HG02943 (cell line): ENCODE measurements around the gene TTC5.
"Not testable (repeated sequence)": the region's sequence is repeated elsewhere in the genome, so short reads cannot be mapped to it uniquely, and the experiment has no call there.

Experiments used
- ATAC-seq: cut with Tn5 transposase; IDR thresholded peaks from one replicate; pipeline ENCODE4 v1.9.1; 2021; ENCODE audit warnings: mild to moderate bottlenecking, low read depth, moderate library complexity; ENCODE audit not compliant: unreplicated experiment

The TTC5 gene, protein sequence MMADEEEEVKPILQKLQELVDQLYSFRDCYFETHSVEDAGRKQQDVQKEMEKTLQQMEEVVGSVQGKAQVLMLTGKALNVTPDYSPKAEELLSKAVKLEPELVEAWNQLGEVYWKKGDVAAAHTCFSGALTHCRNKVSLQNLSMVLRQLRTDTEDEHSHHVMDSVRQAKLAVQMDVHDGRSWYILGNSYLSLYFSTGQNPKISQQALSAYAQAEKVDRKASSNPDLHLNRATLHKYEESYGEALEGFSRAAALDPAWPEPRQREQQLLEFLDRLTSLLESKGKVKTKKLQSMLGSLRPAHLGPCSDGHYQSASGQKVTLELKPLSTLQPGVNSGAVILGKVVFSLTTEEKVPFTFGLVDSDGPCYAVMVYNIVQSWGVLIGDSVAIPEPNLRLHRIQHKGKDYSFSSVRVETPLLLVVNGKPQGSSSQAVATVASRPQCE

DNA sequence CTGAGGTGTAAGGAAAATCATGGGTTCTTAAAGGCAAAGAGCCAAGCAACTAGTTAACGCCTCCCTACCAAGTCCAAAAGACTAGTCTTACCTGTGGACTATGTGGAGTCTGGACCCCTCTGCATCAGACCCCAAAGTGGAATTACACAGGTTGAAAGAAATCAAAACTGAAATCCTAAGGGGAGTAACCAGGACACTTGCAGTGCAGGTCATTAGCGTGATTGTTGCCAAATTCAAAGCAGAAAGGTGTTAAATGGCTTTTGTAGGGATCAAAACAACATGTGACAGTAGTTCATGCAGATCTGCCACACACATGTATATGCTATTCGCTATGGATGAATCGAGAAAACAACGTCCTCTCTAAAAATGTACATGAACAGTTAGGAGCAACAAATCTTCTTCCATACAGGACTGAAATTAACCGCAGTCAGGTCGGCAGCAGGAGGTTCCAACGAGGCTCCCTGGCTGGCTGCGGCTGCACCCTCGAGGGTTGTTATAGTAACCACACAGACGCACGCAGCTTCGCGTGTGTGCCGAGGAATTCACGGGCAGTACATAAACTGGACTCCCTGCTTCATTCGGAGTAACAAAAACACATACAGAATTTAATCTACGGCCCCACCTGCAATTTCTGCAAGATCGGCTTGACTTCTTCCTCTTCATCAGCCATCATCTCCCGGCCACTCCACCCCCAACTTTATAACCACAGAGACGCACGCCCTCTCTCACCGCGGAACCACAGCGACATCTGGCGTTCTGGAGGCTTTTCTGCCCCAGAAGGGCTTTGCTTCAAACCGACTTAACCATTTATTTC is at the start of gene TTC5:
Gene TTC5 (minus strand): TSS at position 687 of the 814 bp plus-strand sequence. CDS start 14 bp downstream, at position 673.
- ATAC-seq, result peak; percentile 97

DNA sequence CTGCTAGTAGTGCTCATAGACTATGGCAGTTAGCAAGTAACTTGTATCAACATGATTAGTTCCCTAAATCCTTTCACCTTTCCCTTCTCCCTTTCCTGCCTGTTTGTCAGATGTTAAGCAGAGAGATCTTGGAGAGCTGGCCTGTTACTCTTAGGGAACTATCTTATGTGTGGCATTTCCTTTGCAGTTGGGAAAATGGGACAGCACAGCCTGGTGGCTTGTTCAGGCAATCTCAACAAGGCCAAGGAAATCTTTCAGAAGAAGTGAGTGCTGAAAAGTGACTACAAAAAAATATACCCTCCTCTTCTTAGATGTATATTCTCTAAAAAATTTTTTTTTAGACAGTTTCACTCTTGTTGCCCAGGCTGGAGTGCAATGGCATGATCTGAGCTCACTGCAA is 45.1 kb upstream of the TTC5 start:
- ATAC-seq, result no peak

DNA sequence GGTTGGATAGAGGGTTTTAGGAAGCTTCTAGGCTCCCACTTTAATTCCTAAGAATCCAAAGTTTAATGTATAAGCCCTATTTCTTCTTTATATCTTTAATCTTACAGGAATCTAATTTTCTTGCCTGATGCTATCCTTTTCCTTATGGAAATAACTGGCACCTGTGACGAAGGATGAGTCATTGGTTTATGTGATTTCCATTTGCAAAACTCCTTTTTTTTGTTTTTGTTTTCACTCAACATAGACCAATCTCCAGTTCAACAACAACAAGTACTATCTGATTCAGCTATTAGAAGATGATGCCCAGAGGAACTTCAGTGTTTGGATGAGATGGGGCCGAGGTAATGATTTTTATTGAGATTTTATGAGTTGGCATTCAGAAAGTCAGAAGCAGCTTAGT is 44.5 kb upstream of the TTC5 start:
- no peak for ATAC-seq

DNA sequence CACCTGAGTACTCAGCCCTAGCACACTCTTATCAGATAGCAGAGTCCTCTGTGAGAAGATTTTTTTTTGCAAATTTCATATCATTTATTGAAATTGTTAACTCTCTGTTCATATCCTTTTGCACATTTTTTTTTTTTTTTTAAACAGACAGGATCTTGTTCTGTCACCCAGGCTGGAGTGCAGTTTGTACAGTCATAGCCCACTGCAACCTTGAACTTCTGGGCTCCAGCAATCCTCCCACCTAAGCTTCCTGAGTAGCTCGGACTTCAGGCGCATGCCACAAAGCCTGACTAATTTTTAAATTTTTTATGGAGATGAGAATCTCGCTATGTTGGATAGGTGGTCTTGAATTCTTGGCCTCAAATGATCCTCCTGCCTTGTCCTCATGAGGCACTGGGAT is 42.0 kb upstream of the TTC5 start:
- no peak for ATAC-seq

DNA sequence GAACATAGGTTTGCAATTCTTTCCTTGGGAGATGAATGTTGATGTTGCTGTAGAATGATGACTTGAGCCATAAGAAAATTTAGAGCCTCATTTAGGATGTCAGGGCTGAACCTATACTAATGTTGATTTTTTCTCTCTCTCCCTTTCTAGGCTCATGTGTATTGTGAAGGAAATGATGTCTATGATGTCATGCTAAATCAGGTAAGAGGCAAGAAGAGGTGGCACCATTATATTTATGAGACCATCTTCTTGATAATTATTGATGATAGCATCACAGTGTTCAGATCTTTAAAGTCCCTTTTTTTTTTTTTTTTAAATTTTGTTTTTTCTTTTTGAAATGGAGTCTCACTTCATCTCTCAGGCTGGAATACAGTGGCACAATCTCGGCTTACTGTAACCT is 41.0 kb upstream of the TTC5 start:
- ATAC-seq, result no peak

DNA sequence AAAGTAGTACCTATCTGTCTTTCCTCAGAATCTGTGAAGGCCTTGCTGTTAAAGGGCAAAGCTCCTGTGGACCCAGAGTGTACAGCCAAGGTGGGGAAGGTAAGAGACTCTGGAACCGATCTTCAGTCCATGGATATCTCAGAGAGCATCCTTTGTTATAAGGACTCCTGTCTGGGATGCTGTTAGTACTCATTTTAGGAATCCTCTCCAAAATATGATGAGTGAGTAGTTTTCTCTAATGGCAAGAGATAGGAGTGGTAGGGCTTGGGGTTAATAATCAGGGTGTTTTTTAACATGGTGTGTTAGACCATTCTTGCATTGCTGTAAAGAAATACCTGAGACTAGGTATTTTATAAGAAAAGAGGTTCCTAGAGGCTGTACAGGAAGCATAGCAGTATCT is 39.6 kb upstream of the TTC5 start:
- ATAC-seq, result no peak

DNA sequence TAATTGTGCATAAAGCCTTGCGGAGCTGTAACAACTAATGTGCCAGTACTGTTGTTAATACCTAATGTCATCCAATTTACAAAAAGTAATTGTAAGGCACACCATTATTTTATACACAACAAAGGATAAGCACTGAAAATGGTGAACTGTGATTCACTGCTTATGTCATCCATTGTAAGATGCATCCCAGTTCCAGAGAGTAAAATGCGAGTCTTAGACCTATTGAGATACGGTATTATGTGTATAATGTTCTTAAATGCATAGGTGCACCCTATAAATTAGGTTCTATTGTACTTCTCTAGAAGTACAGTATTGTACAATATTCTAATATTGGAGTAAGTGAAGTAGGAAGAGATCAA is 38.1 kb upstream of the TTC5 start:
- ATAC-seq, result no peak

DNA sequence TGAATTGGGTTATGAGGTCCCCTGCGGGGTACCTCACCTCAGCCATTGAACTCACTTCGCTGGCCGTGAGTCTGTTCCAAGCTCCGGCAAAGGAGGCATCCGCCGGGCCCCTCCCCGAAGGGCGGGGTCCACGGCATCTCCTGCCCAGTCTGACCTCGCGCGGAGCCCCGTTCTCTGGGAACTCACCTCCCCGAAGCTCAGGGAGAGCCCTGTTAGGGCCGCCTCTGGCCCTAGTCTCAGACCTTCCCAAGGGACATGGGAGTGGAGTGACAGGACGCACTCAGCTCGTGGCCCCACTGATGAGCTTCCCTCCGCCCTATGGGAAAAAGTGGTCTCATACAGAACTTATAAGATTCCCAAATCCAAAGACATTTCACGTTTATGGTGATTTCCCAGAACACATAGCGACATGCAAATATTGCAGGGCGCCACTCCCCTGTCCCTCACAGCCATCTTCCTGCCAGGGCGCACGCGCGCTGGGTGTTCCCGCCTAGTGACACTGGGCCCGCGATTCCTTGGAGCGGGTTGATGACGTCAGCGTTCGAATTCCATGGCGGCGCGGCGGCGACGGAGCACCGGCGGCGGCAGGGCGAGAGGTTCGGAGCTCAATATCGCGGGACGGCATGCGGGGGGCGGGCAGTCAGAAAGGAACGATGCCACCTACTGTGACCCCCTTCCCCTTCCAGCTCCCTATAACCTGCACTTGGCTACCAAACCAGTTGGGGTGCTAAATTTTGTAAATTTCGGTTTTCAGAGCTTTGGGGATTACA is 37.5 kb upstream of the TTC5 start, which contains the start of gene PARP2:
Gene PARP2 (plus strand): TSS at position 544 of the 770 bp plus-strand sequence. CDS start 7 bp downstream, at position 551.
- peak; percentile 89 for ATAC-seq

DNA sequence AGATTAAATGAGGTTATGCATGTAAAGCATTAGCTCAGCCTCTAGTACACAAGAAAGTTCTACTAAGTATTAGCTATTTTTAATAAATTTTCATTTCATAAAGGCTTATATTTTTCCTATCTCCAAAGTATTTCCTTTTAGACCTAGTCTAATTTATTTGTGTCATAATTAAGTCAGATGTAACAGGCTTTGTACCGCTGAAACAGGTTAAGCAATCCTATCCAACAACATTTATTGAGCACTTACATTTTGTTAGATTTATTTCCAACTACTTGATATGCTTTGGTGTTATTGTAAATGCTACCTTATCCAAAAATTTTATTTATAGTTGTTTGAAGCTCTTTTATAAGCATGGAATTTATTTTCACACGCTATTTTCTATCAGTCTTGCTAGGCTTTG is 35.9 kb upstream of the TTC5 start:
- ATAC-seq, result no peak

DNA sequence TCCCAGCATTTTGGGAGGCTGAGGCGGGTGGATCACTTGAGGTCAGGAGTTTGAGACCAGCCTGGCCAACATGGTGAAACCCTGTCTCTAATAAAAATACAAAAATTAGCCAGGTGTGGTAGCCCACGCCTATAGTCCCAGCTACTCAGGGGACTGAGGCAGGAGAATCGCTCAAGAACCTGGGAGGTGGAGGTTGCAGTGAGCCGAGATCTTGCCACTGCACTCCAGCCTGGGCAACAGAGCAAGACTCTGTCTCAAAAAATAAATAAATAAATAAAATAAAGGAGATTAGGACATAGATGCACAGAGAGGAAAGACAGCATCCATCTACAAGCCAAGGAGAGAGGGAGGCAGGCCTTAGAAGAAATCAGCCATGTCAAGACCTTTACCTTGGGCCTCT is 35.3 kb upstream of the TTC5 start:
- not testable (repeated sequence) for ATAC-seq

DNA sequence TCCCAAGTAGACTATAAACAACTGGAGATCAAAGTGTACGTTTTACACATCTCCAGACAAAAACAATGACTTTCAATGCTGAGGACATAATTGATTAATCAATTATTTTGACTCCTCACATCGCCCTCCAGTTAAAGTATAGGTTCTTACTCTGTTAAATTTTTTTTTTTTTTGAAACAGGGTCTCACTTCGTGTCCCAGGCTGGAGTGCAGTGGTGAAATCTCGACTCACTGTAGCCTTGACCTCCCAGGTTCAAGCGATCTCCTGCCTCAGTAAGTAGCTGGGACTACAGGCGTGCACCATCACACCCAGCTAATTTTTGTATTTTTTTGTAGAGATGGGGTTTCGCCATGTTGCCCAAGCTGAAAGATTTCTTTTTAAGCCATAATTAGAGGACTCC is 28.3 kb upstream of the TTC5 start:
- no peak for ATAC-seq

DNA sequence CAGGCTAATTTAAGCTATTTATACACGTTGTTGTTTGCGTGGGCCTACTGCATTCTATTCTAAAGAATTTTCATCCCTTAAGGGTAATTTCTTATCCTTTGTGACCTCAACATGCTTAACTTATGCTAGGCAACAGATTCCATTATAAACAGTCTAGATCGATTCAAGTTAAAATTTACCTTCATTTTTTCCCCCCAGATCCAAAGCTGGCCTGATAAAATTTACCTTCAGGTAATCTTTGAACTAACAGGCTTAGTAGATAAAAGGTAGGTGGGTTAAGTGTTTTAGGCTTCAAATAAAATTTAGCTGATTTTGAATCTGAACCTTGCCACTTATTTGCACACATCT is 27.7 kb upstream of the TTC5 start:
- ATAC-seq, result no peak

DNA sequence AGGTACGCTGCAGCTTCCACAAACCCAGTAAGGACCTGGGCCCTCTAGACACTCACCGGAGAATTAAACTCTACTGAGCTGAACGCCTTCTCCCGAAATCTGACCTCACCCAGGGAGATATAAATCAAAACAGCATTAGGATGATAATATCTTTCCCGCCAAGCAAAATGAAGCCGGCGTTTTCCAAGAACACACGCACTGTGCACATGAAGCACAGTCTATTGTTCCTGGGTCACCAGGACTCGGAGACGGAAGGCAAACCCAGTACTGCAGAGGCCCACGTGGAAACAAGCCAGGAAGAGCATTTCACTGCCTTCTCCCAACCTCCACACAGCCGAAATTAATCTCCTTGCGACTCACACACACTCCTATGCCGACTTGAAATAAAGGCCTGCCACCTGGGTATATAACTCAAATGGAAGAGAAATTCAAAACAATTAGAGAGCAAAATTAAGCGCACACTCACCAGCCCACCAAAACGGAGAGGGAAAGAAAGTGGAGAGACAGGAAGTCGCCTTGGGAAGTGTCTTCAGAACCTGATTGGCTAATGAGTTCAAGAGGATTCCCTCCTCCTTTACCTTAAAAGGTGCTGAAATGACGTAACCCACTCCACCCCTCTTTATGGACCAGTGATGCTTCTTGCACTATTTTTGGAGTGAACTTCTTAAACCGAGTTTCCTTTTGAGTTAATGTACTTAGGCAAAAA is 27.2 kb upstream of the TTC5 start, which contains the start of gene CCNB1IP1:
Gene CCNB1IP1 (minus strand): TSS at position 492 of the 706 bp plus-strand sequence. CDS start 16,756 bp downstream, outside the sequence.
- ATAC-seq, result peak; percentile 92

DNA sequence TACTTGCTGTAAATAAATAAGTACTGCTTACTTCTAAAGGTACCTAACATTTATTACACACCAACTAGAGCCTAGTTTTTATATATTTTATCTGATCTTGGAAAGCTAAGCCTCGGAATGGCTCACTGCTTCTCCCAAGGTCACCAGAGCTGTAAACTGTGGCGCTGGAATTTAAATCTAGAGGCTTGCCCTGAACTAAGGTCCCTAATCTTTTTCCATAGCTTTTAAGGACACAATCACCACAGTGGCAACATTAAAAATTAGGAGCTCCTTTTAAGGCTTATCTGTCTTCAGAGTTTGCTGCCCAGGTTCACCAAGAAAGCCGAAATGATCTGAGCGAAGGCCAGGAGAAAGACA is 26.7 kb upstream of the TTC5 start:
- no peak for ATAC-seq

DNA sequence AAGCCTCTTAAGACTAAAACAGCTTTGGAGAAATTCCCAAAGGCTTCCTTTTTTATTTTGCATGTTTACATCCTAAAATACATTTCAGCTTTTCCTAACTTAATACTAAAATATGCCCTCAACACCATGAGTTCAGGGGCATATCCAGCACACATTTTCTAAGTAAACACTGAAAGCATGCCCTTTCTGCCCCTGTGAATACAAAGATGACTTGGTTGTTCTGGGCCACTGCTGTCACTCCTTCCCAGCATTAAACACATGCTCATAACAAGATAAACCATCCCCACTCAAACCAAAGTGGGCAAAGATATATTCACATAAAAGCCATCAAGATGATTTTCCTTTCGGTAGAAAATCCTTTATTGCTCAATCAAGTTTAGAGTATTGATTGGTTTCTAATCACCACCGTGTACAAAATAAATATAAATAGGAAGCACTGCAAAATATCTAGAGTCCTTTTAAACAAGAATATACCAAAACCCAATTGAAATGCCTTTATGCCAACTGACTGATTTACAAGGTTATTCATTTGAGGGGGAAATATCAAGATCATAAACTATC is 25.4 kb upstream of the TTC5 start:
- no peak for ATAC-seq

DNA sequence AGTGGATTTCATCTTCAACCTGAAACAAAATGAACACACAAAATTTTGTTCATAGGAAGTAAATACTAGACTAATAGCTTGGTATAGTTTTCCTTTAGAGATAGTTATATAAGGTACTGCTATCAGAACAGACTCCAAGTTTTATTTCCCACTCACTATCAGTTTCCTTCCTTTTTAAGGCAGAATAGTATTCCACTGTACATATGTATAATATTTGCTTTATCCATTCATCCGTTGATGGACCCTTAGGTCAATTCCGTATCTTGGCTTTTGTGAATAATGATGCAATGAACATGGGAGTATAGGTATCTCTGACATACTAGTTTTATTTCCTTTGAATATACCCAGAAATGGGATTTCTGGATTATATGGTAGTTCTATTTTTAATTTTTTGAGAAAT is 23.6 kb upstream of the TTC5 start:
- ATAC-seq, result no peak

DNA sequence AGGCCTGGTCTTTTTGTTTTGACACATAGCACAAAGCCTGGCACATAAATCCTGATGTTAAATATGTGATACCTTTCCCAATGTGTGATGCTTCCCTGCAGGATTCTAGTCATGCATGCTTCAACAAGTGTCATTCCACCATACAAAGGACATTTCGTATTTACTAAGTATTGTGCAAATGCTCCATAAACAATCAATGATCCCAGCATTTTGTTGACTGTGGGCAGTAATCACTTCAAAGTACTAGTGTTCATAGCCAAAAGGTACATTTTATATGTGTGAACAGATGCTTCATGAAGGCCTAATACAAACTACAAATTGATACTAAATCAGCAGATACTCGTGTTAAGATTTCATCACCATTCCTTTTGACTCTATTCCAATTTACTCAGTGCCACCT is 23.0 kb upstream of the TTC5 start:
- ATAC-seq, result no peak

DNA sequence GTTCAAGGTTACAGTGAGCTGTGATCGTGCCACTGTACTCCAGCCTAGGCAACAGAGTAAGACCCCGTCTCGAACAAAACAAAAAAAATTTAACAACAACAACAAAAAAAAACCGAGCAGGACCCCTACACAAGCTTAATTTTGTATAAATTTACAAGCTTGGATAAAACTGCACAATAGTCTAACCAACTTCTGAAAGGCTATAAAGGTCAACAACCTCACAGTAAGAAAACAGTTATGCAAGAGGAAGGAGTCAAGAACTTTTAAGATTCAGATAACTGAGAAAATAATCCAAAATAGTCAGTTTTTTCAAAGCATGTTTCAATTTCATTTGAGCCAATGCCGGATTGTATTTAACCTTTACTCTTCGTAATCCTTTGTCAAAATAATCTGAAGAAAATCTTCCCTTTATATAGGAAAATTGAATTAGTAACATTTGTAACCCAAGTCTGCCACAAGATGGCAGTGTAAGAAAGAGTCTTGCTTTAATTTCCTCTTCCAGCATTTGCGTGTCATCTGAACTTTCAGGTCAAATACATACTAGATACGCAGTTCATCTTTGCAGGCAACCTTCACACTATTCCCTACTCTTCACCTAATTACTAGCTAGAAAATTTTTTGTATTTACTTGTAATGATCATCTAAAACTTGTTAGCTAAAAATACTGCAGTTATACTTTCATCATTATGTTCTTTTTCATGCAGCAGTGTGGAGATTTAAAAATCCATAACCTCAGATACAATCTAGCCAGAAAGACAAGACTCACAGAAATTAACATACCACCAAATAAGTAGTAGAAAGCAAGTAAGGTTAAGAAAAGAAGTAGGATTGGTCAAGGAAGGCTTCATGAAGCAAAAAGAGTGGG is 21.5 kb upstream of the TTC5 start:
- no peak for ATAC-seq

DNA sequence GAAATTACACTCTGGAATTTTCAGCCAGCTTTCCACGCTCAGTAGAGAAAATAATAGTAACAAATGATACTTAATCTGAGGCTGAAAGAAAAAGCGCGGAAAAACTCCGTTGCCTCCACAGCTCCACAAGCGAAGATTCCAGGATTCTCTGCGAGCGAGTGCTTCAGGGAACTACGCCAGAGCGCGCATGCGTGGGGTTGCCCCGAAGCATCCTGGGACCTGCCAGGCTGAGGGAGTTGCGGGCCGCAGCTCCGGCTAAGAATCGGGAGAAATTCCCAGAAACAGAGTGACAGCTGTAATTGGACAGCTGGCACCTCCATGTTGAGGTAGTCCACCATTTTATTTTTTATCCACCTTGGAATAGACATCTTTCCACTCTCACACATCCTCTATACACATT is 12.0 kb upstream of the TTC5 start:
- ATAC-seq, result no peak
